HepG2 (cell line): Measurements from ENCODE around the gene CCDC183. TPM values are rescaled to one million over a fixed set of nuclear protein-coding genes. Genes with fewer than 3 reads are reported as not detected.
A peak's percentile ranks its signal among the peaks of the same experiment; 100 is the strongest.

Experiments
- GMEB1 ChIP-seq: sonication (generic); formaldehyde crosslinking; IDR thresholded peaks from 2 replicates; pipeline ENCODE4 v1.5.1; 2020; ENCODE audit warnings: missing genetic modification reagents, mild to moderate bottlenecking, borderline replicate concordance
- MEIS2 ChIP-seq: sonication (generic); formaldehyde crosslinking; IDR thresholded peaks from 2 replicates; pipeline ENCODE4 v1.9.0; 2021; ENCODE audit warnings: mild to moderate bottlenecking, missing genetic modification reagents
- POLR2A ChIP-seq, 2 experiments: IDR thresholded peaks; 2 replicates each; pipeline ENCODE4 v1.6.1; 2011; ENCODE audit warnings: low read depth in 2 of 2, low read length in 2 of 2, mild to moderate bottlenecking in 1 of 2, moderate library complexity in 1 of 2; ENCODE audit not compliant: insufficient read depth in 1 of 2
- PRPF4 ChIP-seq: fragments of 200-400 bp; formaldehyde crosslinking; IDR thresholded peaks from 2 replicates; pipeline ENCODE4 v1.6.1; 2016; ENCODE audit warnings: low read length, low read depth; ENCODE audit not compliant: poor library complexity, severe bottlenecking
- SIX1 ChIP-seq: sonication (generic); formaldehyde crosslinking; IDR thresholded peaks from 2 replicates; pipeline ENCODE4 v1.4.0; 2020; ENCODE audit warnings: missing genetic modification reagents, borderline replicate concordance
- SNRNP70 ChIP-seq: fragments of 200-400 bp; formaldehyde crosslinking; IDR thresholded peaks from 2 replicates; pipeline ENCODE4 v1.6.1; 2017; ENCODE audit warnings: mild to moderate bottlenecking, low read depth, low read length, moderate library complexity
- SRSF1 ChIP-seq: fragments of 200-400 bp; formaldehyde crosslinking; optimal IDR thresholded peaks from 2 replicates; pipeline ENCODE3; 2017; ENCODE audit warnings: mild to moderate bottlenecking, low read depth, low read length, moderate library complexity
- ZBTB38 ChIP-seq: sonication (generic); formaldehyde crosslinking; IDR thresholded peaks from 2 replicates; pipeline ENCODE4 v1.5.1; 2020; ENCODE audit warnings: mild to moderate bottlenecking, missing genetic modification reagents
- ZNF281 ChIP-seq: sonication (generic); formaldehyde crosslinking; IDR thresholded peaks from 2 replicates; pipeline ENCODE4 v1.4.0; 2020; ENCODE audit warnings: missing genetic modification reagents, borderline replicate concordance
- ZNF367 ChIP-seq: sonication (generic); formaldehyde crosslinking; IDR thresholded peaks from 2 replicates; pipeline ENCODE4 v1.4.0; 2020; ENCODE audit warnings: missing genetic modification reagents, borderline replicate concordance
- ZNF580 ChIP-seq: IDR thresholded peaks from 2 replicates; pipeline ENCODE4 v1.6.1; 2016; ENCODE audit warnings: low read depth, borderline replicate concordance
- ZNF614 ChIP-seq: IDR thresholded peaks from 2 replicates; pipeline ENCODE4 v1.6.1; 2018; ENCODE audit warnings: missing biosample characterization, missing genetic modification reagents, inconsistent platforms, borderline replicate concordance
- ZNF670 ChIP-seq: sonication (generic); formaldehyde crosslinking; IDR thresholded peaks from 2 replicates; pipeline ENCODE4 v1.8.0; 2022; ENCODE audit warnings: mild to moderate bottlenecking, missing genetic modification reagents, borderline replicate concordance
- polyA plus RNA-seq, 8 experiments: library from polyadenylated mRNA; depleted of rRNA in 3 of 8; stranded (reverse) in 7 of 8; unstranded in 1 of 8; fragments of >200 nt; fragmentation: Illumina TruSeq in 4 of 8; extraction: Trizol in 4 of 8; gene quantifications; 2 replicates each; pipeline versions ENCODE4 v1.2.1 to v1.2.3, GENCODE V29; 2011 to 2016; ENCODE audit warnings: low read depth in 4 of 8, missing spikeins in 1 of 8, mixed read lengths in 1 of 8; ENCODE audit not compliant: insufficient read depth in 1 of 8
- total RNA-seq, 5 experiments: library from RNA; depleted of rRNA; stranded (reverse); fragments of >200 nt; fragmentation: Illumina TruSeq; extraction: Trizol; gene quantifications; 2 replicates each; pipeline ENCODE4 v1.2.3, GENCODE V29; 2016; ENCODE audit warnings: low read depth in 1 of 5
- TF ChIP-seq, protein P1 (sequence below): sonication (generic); formaldehyde crosslinking; IDR thresholded peaks from 2 replicates; pipeline ENCODE4 v1.4.0; 2020; ENCODE audit warnings: mild to moderate bottlenecking, missing genetic modification reagents
- TF ChIP-seq, protein P2 (sequence below): sonication (generic); formaldehyde crosslinking; IDR thresholded peaks from 2 replicates; pipeline ENCODE4 v1.4.0; 2020; ENCODE audit warnings: low read depth, mild to moderate bottlenecking, missing genetic modification reagents
- TF ChIP-seq, protein P3 (sequence below): IDR thresholded peaks from 2 replicates; pipeline ENCODE4 v1.6.1; 2016

Gene CCDC183
- total and polyA plus RNA-seq, 2 of the 13 experiments (the other 11 are each of a cell fraction or from before 2014, with no cell fraction given) = 5.0 to 66.4 TPM

- TF ChIP-seq ZBTB38 (CRISPR knock-in tag) (0 out of 2 replicates have a peak, but pooled peaks have one; percentile 56), ZNF281 (CRISPR knock-in tag) (peak; percentile 42; the same call in 1 of the 2 replicates), MEIS2 (CRISPR knock-in tag) (peak; percentile 66), SNRNP70 (no peak), ZNF367 (no peak), ZNF614 (CRISPR knock-in tag) (no peak), POLR2A (IDR thresholded peaks at IDR 0.05; ENCODE audit: insufficient read depth in 1 of 2, low read depth in 2 of 2, low read length in 2 of 2) (peak in 1 of 2 experiments; percentile 49; a peak in 1 of 4 replicates), ZNF580 (0 out of 2 replicates have a peak, but pooled peaks have one; percentile 22), SIX1 (CRISPR knock-in tag) (peak; percentile 65; the same call in 1 of the 2 replicates), GMEB1 (peak; percentile 62), SRSF1 (no peak), PRPF4 (no peak), ZNF670 (0 out of 2 replicates have a peak, but pooled peaks have one; percentile 50)
- TF ChIP-seq, protein P1, sequence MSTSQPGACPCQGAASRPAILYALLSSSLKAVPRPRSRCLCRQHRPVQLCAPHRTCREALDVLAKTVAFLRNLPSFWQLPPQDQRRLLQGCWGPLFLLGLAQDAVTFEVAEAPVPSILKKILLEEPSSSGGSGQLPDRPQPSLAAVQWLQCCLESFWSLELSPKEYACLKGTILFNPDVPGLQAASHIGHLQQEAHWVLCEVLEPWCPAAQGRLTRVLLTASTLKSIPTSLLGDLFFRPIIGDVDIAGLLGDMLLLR = no peak
- TF ChIP-seq, protein P2, sequence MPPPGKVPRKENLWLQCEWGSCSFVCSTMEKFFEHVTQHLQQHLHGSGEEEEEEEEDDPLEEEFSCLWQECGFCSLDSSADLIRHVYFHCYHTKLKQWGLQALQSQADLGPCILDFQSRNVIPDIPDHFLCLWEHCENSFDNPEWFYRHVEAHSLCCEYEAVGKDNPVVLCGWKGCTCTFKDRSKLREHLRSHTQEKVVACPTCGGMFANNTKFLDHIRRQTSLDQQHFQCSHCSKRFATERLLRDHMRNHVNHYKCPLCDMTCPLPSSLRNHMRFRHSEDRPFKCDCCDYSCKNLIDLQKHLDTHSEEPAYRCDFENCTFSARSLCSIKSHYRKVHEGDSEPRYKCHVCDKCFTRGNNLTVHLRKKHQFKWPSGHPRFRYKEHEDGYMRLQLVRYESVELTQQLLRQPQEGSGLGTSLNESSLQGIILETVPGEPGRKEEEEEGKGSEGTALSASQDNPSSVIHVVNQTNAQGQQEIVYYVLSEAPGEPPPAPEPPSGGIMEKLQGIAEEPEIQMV (CRISPR knock-in tag) = no peak
- TF ChIP-seq, protein P3, sequence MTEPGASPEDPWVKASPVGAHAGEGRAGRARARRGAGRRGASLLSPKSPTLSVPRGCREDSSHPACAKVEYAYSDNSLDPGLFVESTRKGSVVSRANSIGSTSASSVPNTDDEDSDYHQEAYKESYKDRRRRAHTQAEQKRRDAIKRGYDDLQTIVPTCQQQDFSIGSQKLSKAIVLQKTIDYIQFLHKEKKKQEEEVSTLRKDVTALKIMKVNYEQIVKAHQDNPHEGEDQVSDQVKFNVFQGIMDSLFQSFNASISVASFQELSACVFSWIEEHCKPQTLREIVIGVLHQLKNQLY = peak; percentile 55; the same call in 1 of the 2 replicates
Measured at GRCh38 chr9:136790640-136791515, 5.3 kb upstream of the CCDC183 start, which contains the start of gene TMEM141 (continued).
